OCI-LY1 (cell line): Measurements from ENCODE around the gene SEC24C.

ENCODE experiments used
- EZH2 ChIP-seq: fragments of 200-600 bp; sonication (generic), shearing (Covaris generic); IDR thresholded peaks from 2 replicates; pipeline ENCODE4 v1.8.0; 2017; ENCODE audit warnings: borderline replicate concordance, mixed run types, mild to moderate bottlenecking, antibody characterized with exemption, low read length, moderate library complexity, mixed read lengths
- TF ChIP-seq, protein P1 (sequence below): fragments of 200-600 bp; sonication (generic), shearing (Covaris generic); IDR thresholded peaks from 2 replicates; pipeline ENCODE4 v1.5.1; 2017; ENCODE audit warnings: mild to moderate bottlenecking, antibody characterized with exemption, low read length, moderate library complexity, mixed read lengths

DNA sequence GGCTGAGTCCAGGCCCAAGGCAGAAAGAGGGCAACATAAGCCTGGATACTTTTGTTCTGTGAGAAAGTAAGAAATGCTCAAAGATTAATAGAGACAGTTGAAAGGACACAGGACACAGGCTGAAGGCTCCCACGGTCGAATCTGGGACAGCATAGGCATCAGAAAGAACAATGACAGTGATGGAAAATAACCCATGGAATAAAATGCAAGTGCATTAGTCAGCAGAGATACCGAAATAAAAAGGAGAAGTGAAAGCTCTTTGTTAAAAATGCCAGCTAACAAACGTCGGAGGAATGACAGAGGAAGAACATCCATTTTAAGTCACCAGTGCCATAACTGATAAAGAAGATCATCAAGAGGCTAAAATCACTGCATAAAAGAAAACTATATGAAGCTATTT is 26.6 kb upstream of the SEC24C start:
- TF ChIP-seq, protein P1, sequence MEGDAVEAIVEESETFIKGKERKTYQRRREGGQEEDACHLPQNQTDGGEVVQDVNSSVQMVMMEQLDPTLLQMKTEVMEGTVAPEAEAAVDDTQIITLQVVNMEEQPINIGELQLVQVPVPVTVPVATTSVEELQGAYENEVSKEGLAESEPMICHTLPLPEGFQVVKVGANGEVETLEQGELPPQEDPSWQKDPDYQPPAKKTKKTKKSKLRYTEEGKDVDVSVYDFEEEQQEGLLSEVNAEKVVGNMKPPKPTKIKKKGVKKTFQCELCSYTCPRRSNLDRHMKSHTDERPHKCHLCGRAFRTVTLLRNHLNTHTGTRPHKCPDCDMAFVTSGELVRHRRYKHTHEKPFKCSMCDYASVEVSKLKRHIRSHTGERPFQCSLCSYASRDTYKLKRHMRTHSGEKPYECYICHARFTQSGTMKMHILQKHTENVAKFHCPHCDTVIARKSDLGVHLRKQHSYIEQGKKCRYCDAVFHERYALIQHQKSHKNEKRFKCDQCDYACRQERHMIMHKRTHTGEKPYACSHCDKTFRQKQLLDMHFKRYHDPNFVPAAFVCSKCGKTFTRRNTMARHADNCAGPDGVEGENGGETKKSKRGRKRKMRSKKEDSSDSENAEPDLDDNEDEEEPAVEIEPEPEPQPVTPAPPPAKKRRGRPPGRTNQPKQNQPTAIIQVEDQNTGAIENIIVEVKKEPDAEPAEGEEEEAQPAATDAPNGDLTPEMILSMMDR: no peak
- TF ChIP-seq EZH2: no peak
